ENCODE data around the gene COQ2. TPM values are rescaled to one million over a fixed set of nuclear protein-coding genes. Genes with fewer than 3 reads are reported as not detected.

COQ2 gene
- total RNA-seq, 1 donor from 2014 or later = 8.7 TPM

DNA sequence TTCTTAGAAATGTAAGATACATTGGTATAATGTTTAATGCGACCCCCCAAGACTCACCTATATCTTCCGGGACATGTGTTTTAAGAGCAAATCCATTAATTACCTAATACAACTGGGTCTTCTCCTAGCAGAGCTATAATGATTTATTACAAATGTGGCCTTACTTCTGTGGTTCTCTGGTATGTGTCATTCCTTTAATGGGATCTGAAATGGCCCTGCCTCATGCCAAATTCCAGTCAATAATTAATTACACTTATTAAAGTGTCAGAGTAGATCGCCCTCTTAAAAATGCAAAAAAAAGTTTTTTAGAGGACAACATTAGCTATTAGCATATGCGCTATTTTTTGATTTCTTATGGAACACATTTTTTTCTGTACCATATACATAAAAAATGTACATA is 33.1 kb upstream of the COQ2 start:
- TF ChIP-seq, protein P1, sequence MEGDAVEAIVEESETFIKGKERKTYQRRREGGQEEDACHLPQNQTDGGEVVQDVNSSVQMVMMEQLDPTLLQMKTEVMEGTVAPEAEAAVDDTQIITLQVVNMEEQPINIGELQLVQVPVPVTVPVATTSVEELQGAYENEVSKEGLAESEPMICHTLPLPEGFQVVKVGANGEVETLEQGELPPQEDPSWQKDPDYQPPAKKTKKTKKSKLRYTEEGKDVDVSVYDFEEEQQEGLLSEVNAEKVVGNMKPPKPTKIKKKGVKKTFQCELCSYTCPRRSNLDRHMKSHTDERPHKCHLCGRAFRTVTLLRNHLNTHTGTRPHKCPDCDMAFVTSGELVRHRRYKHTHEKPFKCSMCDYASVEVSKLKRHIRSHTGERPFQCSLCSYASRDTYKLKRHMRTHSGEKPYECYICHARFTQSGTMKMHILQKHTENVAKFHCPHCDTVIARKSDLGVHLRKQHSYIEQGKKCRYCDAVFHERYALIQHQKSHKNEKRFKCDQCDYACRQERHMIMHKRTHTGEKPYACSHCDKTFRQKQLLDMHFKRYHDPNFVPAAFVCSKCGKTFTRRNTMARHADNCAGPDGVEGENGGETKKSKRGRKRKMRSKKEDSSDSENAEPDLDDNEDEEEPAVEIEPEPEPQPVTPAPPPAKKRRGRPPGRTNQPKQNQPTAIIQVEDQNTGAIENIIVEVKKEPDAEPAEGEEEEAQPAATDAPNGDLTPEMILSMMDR (IDR thresholded peaks at IDR 0.05; ENCODE audit: insufficient read depth, low read depth, low read length) = no peak
- TF ChIP-seq EZH2 (IDR thresholded peaks at IDR 0.05; ENCODE audit: insufficient read depth, low read length) = no peak

GRCh38 chr4:83316459-83317165 is 32.0 kb upstream of the COQ2 start:
- Histone ChIP-seq H3K27me3 (ENCODE audit: insufficient read depth, low read length) (no peaks in the 10 kb centered on the region), H3K4me3 (ENCODE audit: insufficient read depth, low read depth, low read length) (no peak overlapping the region), H3K4me1 (ENCODE audit: insufficient read depth, low read length) (no peaks in the 10 kb centered on the region), H3K27ac (ENCODE audit: low read depth, low read length) (no peak overlapping the region), H3K9ac (ENCODE audit: low read length) (no peak overlapping the region), H3K79me2 (ENCODE audit: insufficient read depth, low read length) (no peaks in the 10 kb centered on the region), H3K4me2 (ENCODE audit: low read length) (no peak overlapping the region), H3K9me3 (ENCODE audit: insufficient read depth, low read depth, low read length) (no peaks in the 10 kb centered on the region), H4K20me1 (ENCODE audit: insufficient read depth, low read length) (no peaks in the 10 kb centered on the region), H3K36me3 (ENCODE audit: insufficient read depth, low read length) (no peaks in the 10 kb centered on the region), H2AFZ (ENCODE audit: low read depth, low read length) (no peak overlapping the region)
- DNase-seq (ENCODE audit: low read depth) = no peak
- peaks cover 3% of the 10 kb centered on the region for H3K4me1 Mint-ChIP-seq (ENCODE audit: low read depth, unreplicated experiment)
- H3K9me3 Mint-ChIP-seq (ENCODE audit: unreplicated experiment) = no peaks in the 10 kb centered on the region
- TF ChIP-seq, protein P1 (IDR thresholded peaks at IDR 0.05; ENCODE audit: insufficient read depth, low read depth, low read length) = no peak
- no peak for TF ChIP-seq EZH2 (IDR thresholded peaks at IDR 0.05; ENCODE audit: insufficient read depth, low read length)
- H3K4me3 Mint-ChIP-seq (ENCODE audit: unreplicated experiment) = no peak overlapping the region
- no peaks in the 10 kb centered on the region for H3K27me3 Mint-ChIP-seq (ENCODE audit: low read depth, unreplicated experiment)
- H3K36me3 Mint-ChIP-seq (ENCODE audit: low read depth, unreplicated experiment) = no peaks in the 10 kb centered on the region
- no peak for FAIRE-seq
- H3K27ac Mint-ChIP-seq (ENCODE audit: unreplicated experiment) = no peak overlapping the region

More for the DNA sequence above, 33.1 kb upstream of the COQ2 start:
- Mint-ChIP-seq H3K4me1 (ENCODE audit: low read depth, unreplicated experiment) (peaks cover 3% of the 10 kb centered on the region), H3K9me3 (ENCODE audit: unreplicated experiment) (no peaks in the 10 kb centered on the region), H3K27ac (ENCODE audit: unreplicated experiment) (no peak overlapping the region), H3K27me3 (ENCODE audit: low read depth, unreplicated experiment) (peaks cover 3% of the 10 kb centered on the region), H3K36me3 (ENCODE audit: low read depth, unreplicated experiment) (no peaks in the 10 kb centered on the region), H3K4me3 (ENCODE audit: unreplicated experiment) (no peak overlapping the region)
- Histone ChIP-seq H3K4me3 (ENCODE audit: insufficient read depth, low read depth, low read length) (no peak overlapping the region), H3K79me2 (ENCODE audit: insufficient read depth, low read length) (no peaks in the 10 kb centered on the region), H4K20me1 (ENCODE audit: insufficient read depth, low read length) (no peaks in the 10 kb centered on the region), H3K27me3 (ENCODE audit: insufficient read depth, low read length) (no peaks in the 10 kb centered on the region), H3K4me1 (ENCODE audit: insufficient read depth, low read length) (no peaks in the 10 kb centered on the region), H3K36me3 (ENCODE audit: insufficient read depth, low read length) (no peaks in the 10 kb centered on the region), H3K9me3 (ENCODE audit: insufficient read depth, low read depth, low read length) (no peaks in the 10 kb centered on the region), H3K4me2 (ENCODE audit: low read length) (no peak overlapping the region), H2AFZ (ENCODE audit: low read depth, low read length) (no peak overlapping the region), H3K27ac (ENCODE audit: low read depth, low read length) (no peak overlapping the region), H3K9ac (ENCODE audit: low read length) (no peak overlapping the region)
- FAIRE-seq (no peak), DNase-seq (ENCODE audit: low read depth) (no peak)

DNA sequence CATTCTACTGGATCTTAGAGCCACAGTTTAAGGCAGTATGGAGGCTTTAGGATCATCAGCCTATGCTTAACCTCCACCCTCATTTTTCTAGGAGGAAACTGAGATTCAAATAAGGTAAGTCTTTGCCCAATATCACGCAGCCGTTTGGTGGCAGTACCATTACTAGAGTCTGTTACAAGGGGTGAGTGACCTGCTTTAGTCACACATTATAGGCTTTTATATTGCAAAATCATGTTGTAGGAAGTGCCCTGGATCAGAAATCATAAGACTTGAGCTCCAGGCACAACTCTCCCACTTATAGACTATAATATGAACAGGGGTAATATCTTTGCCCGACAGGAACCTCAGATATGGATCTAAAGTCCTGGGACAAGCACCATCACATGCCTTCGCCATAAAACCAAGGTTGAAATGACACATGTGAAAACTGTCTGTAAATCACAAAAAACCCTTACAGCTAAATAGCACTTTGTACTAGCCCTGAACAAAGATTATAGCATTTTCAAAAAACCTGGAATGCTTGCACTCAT is 30.8 kb upstream of the COQ2 start:
- H3K9me3 Mint-ChIP-seq (ENCODE audit: unreplicated experiment) = no peaks in the 10 kb centered on the region
- no peak for DNase-seq (ENCODE audit: low read depth)
- H3K27me3 Mint-ChIP-seq (ENCODE audit: low read depth, unreplicated experiment) = no peaks in the 10 kb centered on the region
- Histone ChIP-seq H2AFZ (ENCODE audit: low read depth, low read length) (no peak overlapping the region), H3K36me3 (ENCODE audit: insufficient read depth, low read length) (no peaks in the 10 kb centered on the region), H3K27ac (ENCODE audit: low read depth, low read length) (no peak overlapping the region), H3K79me2 (ENCODE audit: insufficient read depth, low read length) (no peaks in the 10 kb centered on the region), H3K4me1 (ENCODE audit: insufficient read depth, low read length) (no peaks in the 10 kb centered on the region), H3K4me2 (ENCODE audit: low read length) (no peak overlapping the region), H3K27me3 (ENCODE audit: insufficient read depth, low read length) (no peaks in the 10 kb centered on the region), H4K20me1 (ENCODE audit: insufficient read depth, low read length) (no peaks in the 10 kb centered on the region), H3K4me3 (ENCODE audit: insufficient read depth, low read depth, low read length) (no peak overlapping the region), H3K9me3 (ENCODE audit: insufficient read depth, low read depth, low read length) (no peaks in the 10 kb centered on the region), H3K9ac (ENCODE audit: low read length) (no peak overlapping the region)
- H3K4me1 Mint-ChIP-seq (ENCODE audit: low read depth, unreplicated experiment) = no peaks in the 10 kb centered on the region
- TF ChIP-seq, protein P1 (IDR thresholded peaks at IDR 0.05; ENCODE audit: insufficient read depth, low read depth, low read length) = no peak
- TF ChIP-seq EZH2 (IDR thresholded peaks at IDR 0.05; ENCODE audit: insufficient read depth, low read length) = no peak
- no peaks in the 10 kb centered on the region for H3K36me3 Mint-ChIP-seq (ENCODE audit: low read depth, unreplicated experiment)
- no peak overlapping the region for H3K4me3 Mint-ChIP-seq (ENCODE audit: unreplicated experiment)
- H3K27ac Mint-ChIP-seq (ENCODE audit: unreplicated experiment) = no peak overlapping the region
- no peak for FAIRE-seq
